ENCODE data around the gene OOSP3.
"Not testable (repeated sequence)": the region's sequence is repeated elsewhere in the genome, so short reads cannot be mapped to it uniquely, and the experiment has no call there.

OOSP3 gene

GRCh38 chr11:59878575-59878974 is at the start of gene OOSP3:
TSS of gene OOSP3 (plus strand) at chr11:59878782. CDS start at chr11:59878809, 27 bp downstream.
- DNase-seq (ENCODE audit: extremely low read depth in 1 of 2, low read depth in 1 of 2): no peak

- no peak for DNase-seq (ENCODE audit: extremely low read depth in 1 of 2, low read depth in 1 of 2)
These were observed 49.2 kb upstream of the OOSP3 start for GRCh38 chr11:59829358-59829757.

GRCh38 chr11:59833602-59834001 is 45.0 kb upstream of the OOSP3 start:
- DNase-seq (ENCODE audit: extremely low read depth in 1 of 2, low read depth in 1 of 2): no peak

GRCh38 chr11:59839615-59840014 is 39.0 kb upstream of the OOSP3 start:
- DNase-seq (ENCODE audit: extremely low read depth in 1 of 2, low read depth in 1 of 2): no peak

GRCh38 chr11:59841514-59841913 is 37.1 kb upstream of the OOSP3 start:
- no peak for DNase-seq (ENCODE audit: extremely low read depth in 1 of 2, low read depth in 1 of 2)

GRCh38 chr11:59842316-59842715 is 36.3 kb upstream of the OOSP3 start:
- no peak for DNase-seq (ENCODE audit: extremely low read depth in 1 of 2, low read depth in 1 of 2)

- DNase-seq (ENCODE audit: extremely low read depth in 1 of 2, low read depth in 1 of 2): no peak
These were observed 33.2 kb upstream of the OOSP3 start, which contains the start of gene CBLIF for GRCh38 chr11:59845399-59845798. TSS of gene CBLIF (minus strand) at chr11:59845499. CDS start at chr11:59845453, 46 bp downstream.

GRCh38 chr11:59846556-59846955 is 32.0 kb upstream of the OOSP3 start:
- DNase-seq (ENCODE audit: extremely low read depth in 1 of 2, low read depth in 1 of 2): no peak

- DNase-seq (ENCODE audit: extremely low read depth in 1 of 2, low read depth in 1 of 2): no peak
These were observed 31.0 kb upstream of the OOSP3 start for GRCh38 chr11:59847626-59848025.

- not testable (repeated sequence) for DNase-seq (ENCODE audit: extremely low read depth in 1 of 2, low read depth in 1 of 2)
These were observed 30.1 kb upstream of the OOSP3 start for GRCh38 chr11:59848439-59848838.

- DNase-seq (ENCODE audit: extremely low read depth in 1 of 2, low read depth in 1 of 2): no peak
These were observed 29.5 kb upstream of the OOSP3 start for GRCh38 chr11:59849129-59849528.

GRCh38 chr11:59849551-59849950 is 29.0 kb upstream of the OOSP3 start:
- not testable (repeated sequence) for DNase-seq (ENCODE audit: extremely low read depth in 1 of 2, low read depth in 1 of 2)

- DNase-seq (ENCODE audit: extremely low read depth in 1 of 2, low read depth in 1 of 2): not testable (repeated sequence)
These were observed 27.2 kb upstream of the OOSP3 start for GRCh38 chr11:59851416-59851815.

- DNase-seq (ENCODE audit: extremely low read depth in 1 of 2, low read depth in 1 of 2): no peak
These were observed 23.7 kb upstream of the OOSP3 start for GRCh38 chr11:59854871-59855270.

GRCh38 chr11:59857439-59858434 is 20.8 kb upstream of the OOSP3 start:
- no peak for DNase-seq (ENCODE audit: extremely low read depth in 1 of 2, low read depth in 1 of 2)

GRCh38 chr11:59859673-59860072 is 18.9 kb upstream of the OOSP3 start:
- DNase-seq (ENCODE audit: extremely low read depth in 1 of 2, low read depth in 1 of 2): no peak

GRCh38 chr11:59862252-59862651 is 16.3 kb upstream of the OOSP3 start:
- DNase-seq (ENCODE audit: extremely low read depth in 1 of 2, low read depth in 1 of 2): no peak

GRCh38 chr11:59865031-59865430 is 13.6 kb upstream of the OOSP3 start:
- DNase-seq (ENCODE audit: extremely low read depth in 1 of 2, low read depth in 1 of 2): no peak

GRCh38 chr11:59866397-59866796 is 12.2 kb upstream of the OOSP3 start, which contains the start of gene TCN1:
TSS of gene TCN1 (minus strand) at chr11:59866487. CDS start at chr11:59866470, 17 bp downstream.
- DNase-seq (ENCODE audit: extremely low read depth in 1 of 2, low read depth in 1 of 2): no peak

- DNase-seq (ENCODE audit: extremely low read depth in 1 of 2, low read depth in 1 of 2): no peak
These were observed 11.7 kb upstream of the OOSP3 start for GRCh38 chr11:59866836-59867235.

GRCh38 chr11:59867946-59868345 is 10.6 kb upstream of the OOSP3 start:
- DNase-seq (ENCODE audit: extremely low read depth in 1 of 2, low read depth in 1 of 2): no peak

GRCh38 chr11:59872076-59872475 is 6.5 kb upstream of the OOSP3 start:
- no peak for DNase-seq (ENCODE audit: extremely low read depth in 1 of 2, low read depth in 1 of 2)

Measured in activated CD8-positive, alpha-beta memory T cell treated with anti-CD3 and anti-CD28 coated beads for 1 hour (primary cell).